ENCODE measurements around the gene ARL14. TPM values are rescaled to one million over a fixed set of nuclear protein-coding genes. Genes with fewer than 3 reads are reported as not detected.
A peak's percentile ranks its signal among the peaks of the same experiment; 100 is the strongest.

Gene ARL14
- polyA plus RNA-seq, 1 experiment: not detected

DNA sequence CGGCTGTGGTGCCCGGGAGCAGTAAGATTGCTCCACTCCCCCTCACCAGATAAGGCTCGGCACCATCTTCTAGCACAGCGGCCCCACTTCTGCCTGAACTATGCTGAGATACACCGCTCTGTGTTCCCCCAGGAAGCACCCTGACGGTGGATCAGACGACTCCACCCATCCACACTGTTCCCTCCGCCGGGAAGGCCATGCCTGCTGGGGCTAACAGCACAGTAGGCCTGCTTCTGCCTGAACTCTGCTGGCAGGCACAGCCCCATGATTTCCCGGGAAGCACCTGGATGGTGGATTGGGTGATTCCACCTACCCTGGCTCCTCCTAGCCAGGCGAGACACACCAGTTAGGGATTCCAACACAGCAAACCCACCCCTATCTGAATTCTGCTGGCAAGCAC is 42.8 kb downstream of the ARL14 start:
- CTCF ChIA-PET: interaction anchor here (0.8 to 1.5 kb wide), 2 partner anchors 33 to 555 kb away, joined by 3 to 4 read pairs; no protein-coding TSS in a partner anchor
- no peak for DNase-seq (ENCODE audit: low read depth)

DNA sequence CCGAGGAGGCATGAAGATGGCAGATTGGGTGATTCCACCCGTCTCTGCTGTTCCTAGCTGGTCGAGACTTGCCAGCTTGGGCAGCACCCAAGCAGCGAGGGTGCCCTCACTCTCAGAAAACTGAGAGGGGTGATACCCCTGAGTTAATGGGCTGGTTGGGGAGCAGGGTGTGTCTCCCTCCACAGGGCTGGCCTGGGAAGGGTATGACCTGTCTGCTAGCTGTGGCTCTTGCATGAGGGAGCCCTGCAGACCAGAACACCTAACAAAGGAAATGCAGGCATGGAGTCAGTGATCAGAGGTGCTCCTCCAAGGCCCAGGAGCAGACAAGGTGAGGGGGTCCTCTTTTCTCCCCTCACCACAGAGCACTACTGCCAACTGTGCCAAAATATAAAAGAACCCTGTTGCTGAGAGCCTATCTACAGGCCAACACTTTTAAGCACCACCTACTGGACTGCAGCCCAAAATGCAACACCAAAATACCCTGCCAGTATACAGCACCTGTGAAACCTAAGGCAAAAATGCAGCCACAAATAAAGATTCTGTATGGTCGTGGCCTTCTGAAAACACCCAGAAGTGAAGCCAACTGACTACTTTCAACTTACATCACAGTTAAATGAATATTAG is 43.3 kb downstream of the ARL14 start:
- no peak for DNase-seq (ENCODE audit: low read depth)
- Histone ChIP-seq H3K4me3 (ENCODE audit: low read depth, low read length) (no peak overlapping the region), H3K36me3 (ENCODE audit: control insufficient read depth, insufficient read depth, low read length) (no peaks in the 10 kb centered on the region), H3K27me3 (ENCODE audit: control insufficient read depth, insufficient read depth, low read length) (no peaks in the 10 kb centered on the region; the same call in 1 of the 2 replicates)
- TF ChIP-seq, protein P1, sequence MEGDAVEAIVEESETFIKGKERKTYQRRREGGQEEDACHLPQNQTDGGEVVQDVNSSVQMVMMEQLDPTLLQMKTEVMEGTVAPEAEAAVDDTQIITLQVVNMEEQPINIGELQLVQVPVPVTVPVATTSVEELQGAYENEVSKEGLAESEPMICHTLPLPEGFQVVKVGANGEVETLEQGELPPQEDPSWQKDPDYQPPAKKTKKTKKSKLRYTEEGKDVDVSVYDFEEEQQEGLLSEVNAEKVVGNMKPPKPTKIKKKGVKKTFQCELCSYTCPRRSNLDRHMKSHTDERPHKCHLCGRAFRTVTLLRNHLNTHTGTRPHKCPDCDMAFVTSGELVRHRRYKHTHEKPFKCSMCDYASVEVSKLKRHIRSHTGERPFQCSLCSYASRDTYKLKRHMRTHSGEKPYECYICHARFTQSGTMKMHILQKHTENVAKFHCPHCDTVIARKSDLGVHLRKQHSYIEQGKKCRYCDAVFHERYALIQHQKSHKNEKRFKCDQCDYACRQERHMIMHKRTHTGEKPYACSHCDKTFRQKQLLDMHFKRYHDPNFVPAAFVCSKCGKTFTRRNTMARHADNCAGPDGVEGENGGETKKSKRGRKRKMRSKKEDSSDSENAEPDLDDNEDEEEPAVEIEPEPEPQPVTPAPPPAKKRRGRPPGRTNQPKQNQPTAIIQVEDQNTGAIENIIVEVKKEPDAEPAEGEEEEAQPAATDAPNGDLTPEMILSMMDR (IDR thresholded peaks at IDR 0.05; ENCODE audit: insufficient read depth, low read depth, low read length): peak; percentile 13; the same call in 1 of the 2 replicates
- POLR2A ChIA-PET: no interaction called here
- CTCF ChIA-PET: interaction anchor here (1.0 to 1.5 kb wide), 3 partner anchors 33 to 554 kb away, joined by 3 to 5 read pairs (median 4); no protein-coding TSS in a partner anchor

More for the DNA sequence above, 42.8 kb downstream of the ARL14 start:
- no peaks in the 10 kb centered on the region; the same call in 1 of the 2 replicates for H3K27me3 ChIP-seq (ENCODE audit: control insufficient read depth, insufficient read depth, low read length)
- TF ChIP-seq, protein P1 (IDR thresholded peaks at IDR 0.05; ENCODE audit: insufficient read depth, low read depth, low read length): no peak
- no peaks in the 10 kb centered on the region for H3K36me3 ChIP-seq (ENCODE audit: control insufficient read depth, insufficient read depth, low read length)
- POLR2A ChIA-PET: no interaction called here
- no peak overlapping the region for H3K4me3 ChIP-seq (ENCODE audit: low read depth, low read length)

DNA sequence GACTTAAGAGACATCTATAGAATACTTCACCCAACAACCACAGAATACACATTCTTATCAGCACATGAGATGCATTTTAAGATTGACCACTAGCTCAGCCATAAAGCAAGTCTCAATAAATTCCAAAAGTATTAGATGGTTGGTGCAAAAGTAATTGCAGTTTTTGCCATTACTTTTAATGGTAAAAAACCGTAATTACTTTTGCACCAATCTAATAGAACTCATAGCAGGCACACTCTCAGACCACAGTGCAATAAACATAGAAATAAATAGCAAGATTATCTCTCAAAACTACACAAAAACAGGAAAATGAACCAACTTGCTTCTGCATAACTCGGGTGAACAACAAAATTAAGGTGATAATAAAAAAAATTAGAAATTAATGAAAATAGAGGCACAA is 45.4 kb downstream of the ARL14 start:
- Histone ChIP-seq H3K4me3 (ENCODE audit: low read depth, low read length) (no peak overlapping the region), H3K36me3 (ENCODE audit: control insufficient read depth, insufficient read depth, low read length) (no peaks in the 10 kb centered on the region), H3K27me3 (ENCODE audit: control insufficient read depth, insufficient read depth, low read length) (no peaks in the 10 kb centered on the region)
- TF ChIP-seq, protein P1 (IDR thresholded peaks at IDR 0.05; ENCODE audit: insufficient read depth, low read depth, low read length): no peak
- ChIA-PET POLR2A (no interaction called here), CTCF (no interaction called here)
- no peak for DNase-seq (ENCODE audit: low read depth)

DNA sequence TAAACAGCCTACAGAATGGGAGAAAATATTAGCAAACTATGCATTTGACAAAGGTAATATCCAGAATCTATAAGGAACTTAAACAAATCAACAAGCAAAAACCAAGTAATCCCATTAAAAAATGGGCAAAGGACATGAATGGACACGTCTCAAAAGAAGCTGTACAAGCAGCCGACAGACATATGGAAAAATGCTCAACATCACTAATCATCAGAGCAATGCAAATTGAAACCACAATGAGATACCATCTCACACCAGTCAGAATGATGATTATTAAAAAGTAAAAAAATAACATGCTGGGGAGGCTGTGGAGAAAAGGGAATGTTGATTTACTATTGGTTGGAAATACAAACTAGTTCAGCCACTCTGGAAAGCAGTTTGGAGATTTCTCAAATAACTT is 48.4 kb downstream of the ARL14 start:
- CTCF ChIA-PET: no interaction called here
- DNase-seq (ENCODE audit: low read depth): no peak

More for the DNA sequence above, 48.4 kb downstream of the ARL14 start:
- no peaks in the 10 kb centered on the region for H3K36me3 ChIP-seq (ENCODE audit: control insufficient read depth, insufficient read depth, low read length)
- no peak overlapping the region for H3K4me3 ChIP-seq (ENCODE audit: low read depth, low read length)
- TF ChIP-seq, protein P1 (IDR thresholded peaks at IDR 0.05; ENCODE audit: insufficient read depth, low read depth, low read length): no peak
- POLR2A ChIA-PET: no interaction called here
- H3K27me3 ChIP-seq (ENCODE audit: control insufficient read depth, insufficient read depth, low read length): no peaks in the 10 kb centered on the region

Small RNA genes lying within 50 kb of the gene (small RNA-seq; reads per million reads assigned to genes)
- gene RF00139 (ENCODE audit: insufficient read length, low read depth, low replicate concordance): not detected

Other genes with a start within 250 kb of the ARL14 start
- gene TRIM59, start 227.4 kb upstream of the ARL14 start, polyA plus RNA-seq (2011; rRNA removed): 10.3 and 17.2 TPM in 2 replicates
- gene KPNA4, start 111.6 kb upstream of the ARL14 start, polyA plus RNA-seq (2011; rRNA removed): 9.8 and 20.7 TPM in 2 replicates
- 0.66 and 0.72 TPM in 2 replicates for gene PPM1L, start 79.1 kb downstream of the ARL14 start, polyA plus RNA-seq (2011; rRNA removed)

All from BJ (cell line).